ENCODE results near the gene SCN1A.
"Not testable (repeated sequence)": the region's sequence is repeated elsewhere in the genome, so short reads cannot be mapped to it uniquely, and the experiment has no call there.

Gene SCN1A

DNA sequence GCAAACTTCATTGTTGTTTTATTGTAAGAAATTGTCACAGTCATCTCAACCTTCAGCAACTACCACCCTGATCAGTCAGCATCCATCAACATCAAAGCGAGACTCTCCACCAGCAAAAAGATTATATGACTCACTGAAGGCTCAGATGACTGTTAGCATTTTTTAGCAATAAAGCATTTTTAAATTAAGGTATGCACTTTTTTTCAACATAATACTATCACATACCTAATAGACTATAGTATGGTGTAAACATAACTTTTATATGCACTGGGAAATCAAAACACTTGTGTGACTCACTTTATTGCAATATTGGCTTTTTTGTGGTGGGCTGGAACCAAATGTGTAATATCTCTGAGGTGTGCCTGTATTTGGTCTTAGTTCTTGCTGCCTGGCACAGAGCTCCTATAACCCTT is 15.6 kb downstream of the SCN1A start:
- POLR2A ChIA-PET: no interaction called here
- no peak for DNase-seq (ENCODE audit: low read depth, low spot score)
- TF ChIP-seq, protein P1, sequence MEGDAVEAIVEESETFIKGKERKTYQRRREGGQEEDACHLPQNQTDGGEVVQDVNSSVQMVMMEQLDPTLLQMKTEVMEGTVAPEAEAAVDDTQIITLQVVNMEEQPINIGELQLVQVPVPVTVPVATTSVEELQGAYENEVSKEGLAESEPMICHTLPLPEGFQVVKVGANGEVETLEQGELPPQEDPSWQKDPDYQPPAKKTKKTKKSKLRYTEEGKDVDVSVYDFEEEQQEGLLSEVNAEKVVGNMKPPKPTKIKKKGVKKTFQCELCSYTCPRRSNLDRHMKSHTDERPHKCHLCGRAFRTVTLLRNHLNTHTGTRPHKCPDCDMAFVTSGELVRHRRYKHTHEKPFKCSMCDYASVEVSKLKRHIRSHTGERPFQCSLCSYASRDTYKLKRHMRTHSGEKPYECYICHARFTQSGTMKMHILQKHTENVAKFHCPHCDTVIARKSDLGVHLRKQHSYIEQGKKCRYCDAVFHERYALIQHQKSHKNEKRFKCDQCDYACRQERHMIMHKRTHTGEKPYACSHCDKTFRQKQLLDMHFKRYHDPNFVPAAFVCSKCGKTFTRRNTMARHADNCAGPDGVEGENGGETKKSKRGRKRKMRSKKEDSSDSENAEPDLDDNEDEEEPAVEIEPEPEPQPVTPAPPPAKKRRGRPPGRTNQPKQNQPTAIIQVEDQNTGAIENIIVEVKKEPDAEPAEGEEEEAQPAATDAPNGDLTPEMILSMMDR (IDR thresholded peaks at IDR 0.05; ENCODE audit: insufficient read depth, low read length, missing control alignments): no peak
- CTCF ChIA-PET: interaction anchor here (1.5 kb wide), 1 partner anchor 13 kb away, joined by 6 read pairs; no protein-coding TSS in a partner anchor
- H3K4me3 ChIP-seq (ENCODE audit: low read depth, low read length): no peak overlapping the region

DNA sequence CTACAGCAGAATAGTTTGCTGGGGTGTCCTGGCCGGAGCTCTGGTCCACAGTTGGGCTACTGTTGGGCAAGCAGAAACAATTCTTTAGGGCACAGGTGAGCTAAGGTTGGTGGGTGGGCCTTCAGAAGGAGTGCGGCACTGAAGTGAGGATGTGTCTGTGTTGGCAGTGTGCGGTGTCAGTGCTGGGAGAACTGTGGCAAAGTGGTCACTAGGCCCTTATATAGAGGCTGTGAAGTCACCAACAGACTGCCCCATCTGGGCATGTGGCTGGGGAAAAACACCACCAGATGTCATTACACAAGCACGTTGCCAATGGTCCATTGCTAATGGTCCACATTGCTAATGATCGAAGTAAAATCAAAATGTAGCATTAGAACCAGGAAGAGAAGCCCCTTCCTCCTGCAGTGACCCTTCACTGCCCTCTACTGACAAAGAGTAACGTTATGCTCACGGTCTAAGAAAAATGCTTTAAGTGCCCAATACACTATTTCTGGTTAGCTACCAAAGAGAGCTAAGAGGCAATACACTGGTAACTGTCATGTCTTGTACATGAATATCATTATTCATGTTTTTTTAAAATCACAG is 21.3 kb downstream of the SCN1A start:
- POLR2A ChIA-PET: no interaction called here
- DNase-seq (ENCODE audit: low read depth, low spot score): no peak
- TF ChIP-seq, protein P1 (IDR thresholded peaks at IDR 0.05; ENCODE audit: insufficient read depth, low read length, missing control alignments): no peak

DNA sequence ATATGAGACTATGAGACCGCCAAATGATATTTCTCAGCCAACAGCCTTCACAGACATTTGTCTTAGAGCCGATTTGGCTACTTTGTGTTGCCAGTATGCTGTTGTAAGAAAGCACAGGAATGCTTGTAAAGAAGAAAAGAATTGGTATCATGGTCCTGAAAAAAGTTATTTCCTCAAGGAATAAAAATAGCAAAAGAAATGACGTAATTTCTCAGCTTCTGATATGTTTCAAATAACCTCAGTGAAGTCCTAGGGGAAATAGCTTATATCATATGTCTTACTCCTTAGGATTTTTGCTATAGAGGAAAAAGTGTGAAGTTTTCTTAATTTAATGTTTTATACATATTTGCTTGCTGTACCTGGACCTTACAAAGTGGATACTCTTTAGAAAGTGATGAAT is 23.0 kb downstream of the SCN1A start:
- ChIA-PET CTCF (no interaction called here), POLR2A (no interaction called here)
- TF ChIP-seq, protein P1 (IDR thresholded peaks at IDR 0.05; ENCODE audit: insufficient read depth, low read length, missing control alignments): no peak
- DNase-seq (ENCODE audit: low read depth, low spot score): no peak
- H3K4me3 ChIP-seq (ENCODE audit: low read depth, low read length): no peak overlapping the region

More for the DNA sequence above, 21.3 kb downstream of the SCN1A start:
- CTCF ChIA-PET: interaction anchor here (0.8 kb wide), 1 partner anchor 49 kb away, joined by 3 read pairs; no protein-coding TSS in a partner anchor
- no peak overlapping the region for H3K4me3 ChIP-seq (ENCODE audit: low read depth, low read length)

DNA sequence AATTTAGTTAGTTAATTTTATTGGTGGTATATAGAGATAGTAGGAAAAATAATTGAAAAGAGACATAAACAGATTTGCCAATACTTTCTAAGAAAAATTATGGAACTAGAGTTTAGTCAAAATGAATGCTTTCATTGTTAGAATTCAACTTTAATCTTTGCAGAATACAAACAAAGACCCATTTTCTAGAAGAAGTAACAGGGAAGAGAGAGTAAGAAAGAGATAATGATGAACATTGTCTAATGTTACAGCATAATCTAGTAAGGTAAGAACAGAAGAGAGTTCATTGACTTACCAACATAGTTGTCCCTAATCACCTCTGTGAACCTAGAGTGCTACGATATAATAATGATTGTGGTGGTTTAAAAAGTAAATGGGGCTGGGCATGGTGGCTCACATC is 23.7 kb downstream of the SCN1A start:
- no peak for DNase-seq (ENCODE audit: low read depth, low spot score)
- ChIA-PET CTCF (no interaction called here), POLR2A (no interaction called here)
- no peak overlapping the region for H3K4me3 ChIP-seq (ENCODE audit: low read depth, low read length)
- TF ChIP-seq, protein P1 (IDR thresholded peaks at IDR 0.05; ENCODE audit: insufficient read depth, low read length, missing control alignments): no peak

DNA sequence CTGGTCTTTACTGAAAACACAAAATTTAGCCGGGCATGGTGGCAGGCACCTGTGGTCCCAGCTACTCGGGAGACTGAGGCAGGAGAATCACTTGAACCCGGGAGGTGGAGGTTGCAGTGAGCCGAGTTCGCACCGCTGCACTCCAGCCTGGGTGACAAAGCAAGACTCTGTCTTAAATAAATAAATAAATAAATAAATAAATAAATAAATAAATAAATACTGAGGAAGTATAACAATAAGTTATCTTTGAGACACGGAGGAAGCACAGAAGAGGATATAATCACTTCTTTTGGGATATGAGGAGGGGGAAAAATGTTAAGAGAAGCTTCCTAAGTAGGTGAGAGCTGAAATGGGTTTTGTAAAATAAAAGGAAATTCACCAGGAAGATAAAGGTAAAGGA is 24.5 kb downstream of the SCN1A start:
- CTCF ChIA-PET; POLR2A ChIA-PET; DNase-seq (ENCODE audit: low read depth, low spot score); H3K4me3 ChIP-seq (ENCODE audit: low read depth, low read length): not testable (repeated sequence)

DNA sequence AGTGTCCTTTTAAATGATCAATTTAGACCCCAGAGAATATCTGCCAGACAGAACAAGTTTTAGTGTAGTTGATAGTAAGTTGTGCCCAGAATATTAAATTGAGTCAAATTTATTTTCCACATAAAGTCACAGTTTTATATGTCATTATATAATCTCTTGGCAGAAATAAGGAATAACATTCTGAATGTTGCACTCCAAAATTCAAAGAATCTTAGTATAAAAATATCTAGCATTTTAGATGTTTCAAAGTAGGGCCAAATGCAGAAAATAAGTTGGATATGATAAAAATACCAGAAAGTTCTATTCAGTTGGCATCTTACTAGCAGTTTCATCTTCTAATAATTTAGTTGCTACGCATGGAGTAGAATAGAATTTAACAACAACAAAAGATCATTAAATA is 33.5 kb downstream of the SCN1A start:
- TF ChIP-seq, protein P1 (IDR thresholded peaks at IDR 0.05; ENCODE audit: insufficient read depth, low read length, missing control alignments): no peak
- DNase-seq (ENCODE audit: low read depth, low spot score): no peak
- H3K4me3 ChIP-seq (ENCODE audit: low read depth, low read length): no peak overlapping the region
- ChIA-PET CTCF (no interaction called here), POLR2A (no interaction called here)

DNA sequence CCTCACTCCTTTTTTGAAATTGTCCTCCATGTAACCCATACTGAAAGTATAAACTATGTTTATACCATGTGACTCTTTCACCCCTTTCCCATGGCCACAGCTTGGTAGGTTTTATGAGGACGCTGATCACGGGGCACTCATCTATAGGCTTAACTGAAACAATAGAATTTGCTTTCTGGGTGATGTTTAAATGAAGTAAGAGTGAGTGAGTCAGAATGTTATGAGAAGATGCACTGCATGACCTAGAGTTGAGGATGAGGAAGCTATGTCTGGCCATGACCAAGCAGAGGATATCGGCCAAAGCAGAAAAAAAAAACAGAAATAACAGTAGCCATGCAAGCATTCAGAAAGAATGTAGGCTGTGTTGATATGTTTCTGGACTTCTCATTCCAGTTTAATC is 34.9 kb downstream of the SCN1A start:
- CTCF ChIA-PET: interaction anchor here (0.9 to 1.7 kb wide), 2 partner anchors 35 to 138 kb away, joined by 4 to 8 read pairs; partner anchors contain the start of gene SCN1A

More for the DNA sequence above, 34.9 kb downstream of the SCN1A start:
- TF ChIP-seq, protein P1 (IDR thresholded peaks at IDR 0.05; ENCODE audit: insufficient read depth, low read length, missing control alignments): no peak
- no peak overlapping the region for H3K4me3 ChIP-seq (ENCODE audit: low read depth, low read length)
- POLR2A ChIA-PET: no interaction called here
- DNase-seq (ENCODE audit: low read depth, low spot score): peak; percentile 7

Measured in AG04449 (cell line).